SIG-M5 treated with dmso at 0.1 percent for 504 hours (cell line): Measurements from ENCODE around the gene PACS1.
"Not testable (repeated sequence)": the region's sequence is repeated elsewhere in the genome, so short reads cannot be mapped to it uniquely, and the experiment has no call there.

Source experiments
- DNase-seq: peaks from one replicate; lab custom pipeline; 2025; ENCODE audit not compliant: unreplicated experiment; lab: John Stamatoyannopoulos, UW

PACS1 gene

DNA sequence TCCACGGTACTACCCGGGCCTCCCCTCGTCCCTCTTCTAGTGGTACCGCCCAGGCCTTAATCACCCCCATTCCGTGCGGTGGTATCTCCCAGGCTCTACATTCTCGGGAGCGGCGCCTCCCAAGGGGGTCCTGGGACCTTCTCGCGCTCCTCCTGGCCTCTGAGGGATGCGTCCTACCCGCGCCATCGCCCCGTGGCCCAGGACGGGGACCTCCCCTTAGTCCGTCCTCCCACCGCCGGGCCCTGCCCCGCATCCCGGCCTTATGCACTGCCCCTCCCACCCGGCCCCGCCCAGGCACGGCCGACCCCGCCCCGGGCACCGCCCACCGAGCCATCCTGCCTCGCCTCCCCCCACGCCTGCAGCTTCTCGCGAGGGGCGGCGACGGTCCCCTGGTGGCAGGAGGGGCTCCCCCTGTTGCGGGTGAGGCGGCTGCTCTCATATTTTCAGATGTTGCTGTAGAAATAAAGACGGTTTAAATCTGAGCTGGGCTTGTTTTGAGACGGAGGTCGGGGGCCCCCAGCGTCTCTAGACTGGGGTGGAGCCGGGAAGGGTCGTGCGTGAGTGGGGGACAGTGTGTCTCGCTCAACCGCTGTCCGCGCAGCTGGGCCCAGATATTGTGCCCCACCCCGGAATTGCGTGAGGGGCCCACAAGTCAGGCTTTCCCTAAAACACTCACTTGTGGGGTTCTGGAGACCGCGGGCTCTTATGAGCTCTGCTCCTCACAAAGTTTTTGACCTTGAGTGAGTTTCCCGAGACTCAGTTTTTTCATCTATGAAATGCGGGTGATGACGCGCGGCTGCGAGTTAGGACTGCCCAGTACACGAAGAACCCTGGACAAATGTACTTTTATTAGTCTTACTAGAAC is 197.5 kb downstream of the PACS1 start:
- peak; percentile 69 for DNase-seq

DNA sequence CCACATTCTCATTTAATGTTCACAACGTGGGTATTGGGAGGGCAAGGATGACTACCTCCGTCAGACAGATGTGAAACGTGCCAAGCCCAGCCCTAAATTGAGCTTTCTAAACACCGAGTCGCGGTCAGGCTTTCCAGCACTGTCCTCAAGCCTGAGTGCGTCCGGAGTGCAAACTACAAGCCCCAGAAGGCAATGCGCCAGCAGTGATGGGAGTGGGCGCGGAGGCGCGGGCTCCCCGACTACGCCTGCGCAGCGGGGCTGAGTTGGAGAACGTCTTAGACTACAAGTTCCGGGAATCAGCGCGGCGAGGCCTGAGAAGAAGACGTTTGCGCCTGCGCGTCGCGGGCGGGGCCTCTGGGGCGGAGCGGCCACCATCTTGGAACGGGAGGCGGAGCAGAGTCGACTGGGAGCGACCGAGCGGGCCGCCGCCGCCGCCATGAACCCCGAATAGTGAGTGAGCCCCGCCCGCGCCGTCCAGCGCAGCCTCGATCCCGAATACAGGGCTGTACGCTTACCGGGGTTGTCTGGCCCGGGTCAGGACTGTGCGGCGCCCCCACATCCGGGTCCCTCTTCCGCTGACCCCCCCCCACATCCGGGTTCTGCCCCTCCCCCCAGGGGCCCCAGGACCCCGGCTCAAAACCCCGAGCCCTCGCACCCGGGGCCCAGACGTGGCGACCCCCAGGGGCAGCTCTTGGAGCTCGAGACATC is 198.3 kb downstream of the PACS1 start, which contains the start of gene RAB1B:
Gene RAB1B, plus strand, starts transcription at position 396 of the 708 bp plus-strand sequence. Its CDS starts 41 bp downstream, at position 437.
- DNase-seq = peak; percentile 98

DNA sequence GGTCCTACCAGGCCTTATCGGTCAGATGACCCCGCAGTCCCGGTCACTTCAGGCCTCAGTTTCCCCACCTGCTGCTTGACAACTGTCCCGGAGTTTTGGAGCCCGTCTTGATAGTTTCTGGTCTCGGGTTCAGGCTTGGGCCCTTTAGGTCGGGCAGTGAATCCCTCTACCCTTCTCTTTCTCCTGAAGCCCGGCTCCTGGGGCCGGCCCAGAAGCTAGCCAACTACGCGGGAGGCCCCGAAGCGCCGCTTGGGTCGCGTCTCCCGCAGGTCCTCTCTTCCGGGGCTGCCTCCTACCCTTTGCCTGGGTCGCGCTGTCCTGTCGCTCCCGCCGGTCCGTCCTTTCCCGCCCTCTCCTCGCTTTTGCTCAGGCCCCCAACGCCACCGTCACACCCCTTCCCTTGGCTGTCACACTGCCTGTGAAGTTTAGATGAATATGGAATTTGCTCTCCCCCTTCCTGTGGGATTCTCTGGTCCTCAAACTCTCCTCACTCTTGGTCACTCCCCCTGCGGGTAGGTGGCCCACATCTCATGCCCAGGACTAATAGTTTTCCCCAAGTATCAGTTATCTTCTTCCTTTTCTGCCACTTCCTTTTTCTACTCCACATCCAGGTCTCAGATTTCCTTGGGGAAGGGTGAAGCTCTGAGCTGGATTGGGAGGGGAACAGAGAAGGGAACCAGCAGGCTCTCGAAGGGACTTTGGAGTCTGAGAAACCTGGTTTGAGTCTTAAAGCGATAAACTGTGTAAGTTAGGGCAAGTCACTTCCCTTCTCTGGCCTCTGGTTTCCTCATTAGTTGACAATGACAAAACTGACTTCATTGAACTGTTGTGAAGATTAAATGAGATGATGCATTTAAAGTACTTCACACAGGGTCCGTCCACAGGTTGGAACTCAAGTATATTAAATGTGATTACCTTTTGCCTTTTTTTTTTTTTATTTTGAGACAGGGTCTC is 199.2 kb downstream of the PACS1 start:
- peak; percentile 47 for DNase-seq

DNA sequence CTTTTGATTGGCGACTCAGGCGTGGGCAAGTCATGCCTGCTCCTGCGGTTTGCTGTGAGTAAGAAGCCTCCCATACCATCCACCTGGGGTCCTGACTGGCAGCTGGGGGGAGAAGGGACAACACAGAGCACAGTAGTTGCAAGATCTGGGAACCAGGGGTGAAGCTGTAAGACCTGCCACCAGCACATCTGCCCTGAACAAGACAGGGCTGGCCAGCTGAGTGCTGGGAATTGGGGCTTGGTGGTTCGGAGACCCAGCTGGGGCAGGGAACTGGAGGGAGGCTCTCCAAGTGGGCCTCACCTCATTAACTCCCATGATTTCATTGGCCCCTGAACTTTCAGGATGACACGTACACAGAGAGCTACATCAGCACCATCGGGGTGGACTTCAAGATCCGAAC is 201.7 kb downstream of the PACS1 start:
- DNase-seq = no peak

DNA sequence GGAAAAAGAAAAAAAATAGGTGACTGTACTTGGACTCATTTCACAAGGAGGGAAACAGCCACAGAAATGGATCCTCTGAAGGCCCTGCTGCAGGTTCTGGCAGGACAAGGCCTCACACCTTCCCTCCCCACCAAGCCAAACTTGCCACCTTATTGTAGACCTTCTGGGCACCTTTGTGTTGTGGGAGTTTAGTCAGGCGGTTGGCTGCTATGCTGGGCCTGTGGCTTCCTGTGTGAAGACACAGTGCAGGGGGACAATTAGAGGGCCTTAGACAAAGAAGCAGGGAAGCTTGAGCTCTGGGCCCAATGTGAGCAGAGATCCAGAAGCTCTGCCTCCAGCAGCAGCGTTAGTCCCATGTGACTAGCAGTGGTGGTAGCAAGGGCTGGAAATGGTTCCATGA is 202.5 kb downstream of the PACS1 start:
- DNase-seq = no peak

DNA sequence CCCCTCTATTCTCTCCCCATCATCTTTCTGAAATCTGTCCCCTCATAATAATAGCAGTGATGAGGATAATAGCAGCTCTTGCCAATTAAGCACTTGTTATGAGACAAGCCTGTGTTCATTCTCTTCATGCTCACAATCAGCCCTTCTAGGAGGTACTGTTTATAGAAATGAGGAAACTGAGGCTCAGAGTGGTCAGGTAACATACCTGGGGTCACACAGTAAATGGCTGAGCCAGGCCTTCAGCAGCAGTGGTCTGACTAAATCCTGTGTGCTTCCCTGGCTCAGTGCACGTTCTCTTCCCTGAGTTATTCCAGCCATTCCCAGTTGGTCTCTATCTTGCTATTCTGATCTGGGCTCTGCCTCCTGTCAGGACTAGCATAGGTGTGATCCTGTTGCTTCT is 204.1 kb downstream of the PACS1 start:
- DNase-seq = no peak

DNA sequence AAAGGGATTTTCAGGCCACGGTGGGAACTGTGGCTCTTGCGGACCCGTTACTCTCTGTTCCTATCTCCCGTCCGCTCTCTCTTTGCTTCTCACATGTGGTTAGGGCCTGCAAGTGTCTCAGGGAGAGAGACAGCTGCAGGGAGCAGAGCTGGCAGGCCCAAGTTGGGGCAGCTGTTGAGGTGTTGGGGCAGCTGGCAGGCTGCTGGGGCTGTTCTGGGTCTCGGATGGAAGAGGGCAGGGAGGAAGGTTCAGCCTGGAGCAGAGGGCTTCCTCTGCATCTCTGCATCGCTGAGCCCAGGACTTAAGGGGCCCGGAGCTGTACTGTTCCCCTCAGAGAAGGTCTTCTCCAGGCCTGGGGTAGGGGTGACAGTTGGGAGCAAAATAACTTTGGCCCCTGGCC is 205.3 kb downstream of the PACS1 start:
- no peak for DNase-seq

DNA sequence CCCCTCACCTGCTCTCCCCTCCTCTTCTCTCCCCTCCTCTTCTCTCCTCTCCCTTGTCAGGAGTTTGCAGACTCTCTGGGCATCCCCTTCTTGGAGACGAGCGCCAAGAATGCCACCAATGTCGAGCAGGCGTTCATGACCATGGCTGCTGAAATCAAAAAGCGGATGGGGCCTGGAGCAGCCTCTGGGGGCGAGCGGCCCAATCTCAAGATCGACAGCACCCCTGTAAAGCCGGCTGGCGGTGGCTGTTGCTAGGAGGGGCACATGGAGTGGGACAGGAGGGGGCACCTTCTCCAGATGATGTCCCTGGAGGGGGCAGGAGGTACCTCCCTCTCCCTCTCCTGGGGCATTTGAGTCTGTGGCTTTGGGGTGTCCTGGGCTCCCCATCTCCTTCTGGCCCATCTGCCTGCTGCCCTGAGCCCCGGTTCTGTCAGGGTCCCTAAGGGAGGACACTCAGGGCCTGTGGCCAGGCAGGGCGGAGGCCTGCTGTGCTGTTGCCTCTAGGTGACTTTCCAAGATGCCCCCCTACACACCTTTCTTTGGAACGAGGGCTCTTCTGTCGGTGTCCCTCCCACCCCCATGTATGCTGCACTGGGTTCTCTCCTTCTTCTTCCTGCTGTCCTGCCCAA is 206.0 kb downstream of the PACS1 start:
- no peak for DNase-seq

DNA sequence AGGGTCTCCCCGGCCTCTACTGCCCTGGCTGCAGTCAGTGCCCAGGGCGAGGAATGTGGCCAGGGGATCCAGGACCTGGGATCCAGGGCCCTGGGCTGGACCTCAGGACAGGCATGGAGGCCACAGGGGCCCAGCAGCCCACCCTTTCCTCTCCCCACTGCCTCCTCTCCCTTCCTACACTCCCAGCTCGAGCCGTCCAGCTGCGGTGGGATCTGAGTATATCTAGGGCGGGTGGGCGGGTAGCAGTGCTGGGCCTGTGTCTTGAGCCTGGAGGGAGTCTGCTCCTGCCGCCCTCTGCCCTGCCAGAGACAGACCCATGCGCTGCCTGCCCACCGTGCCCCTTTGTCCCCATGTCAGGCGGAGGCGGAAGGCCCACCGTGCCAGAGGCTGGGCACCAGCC is 206.5 kb downstream of the PACS1 start:
- DNase-seq = not testable (repeated sequence)

DNA sequence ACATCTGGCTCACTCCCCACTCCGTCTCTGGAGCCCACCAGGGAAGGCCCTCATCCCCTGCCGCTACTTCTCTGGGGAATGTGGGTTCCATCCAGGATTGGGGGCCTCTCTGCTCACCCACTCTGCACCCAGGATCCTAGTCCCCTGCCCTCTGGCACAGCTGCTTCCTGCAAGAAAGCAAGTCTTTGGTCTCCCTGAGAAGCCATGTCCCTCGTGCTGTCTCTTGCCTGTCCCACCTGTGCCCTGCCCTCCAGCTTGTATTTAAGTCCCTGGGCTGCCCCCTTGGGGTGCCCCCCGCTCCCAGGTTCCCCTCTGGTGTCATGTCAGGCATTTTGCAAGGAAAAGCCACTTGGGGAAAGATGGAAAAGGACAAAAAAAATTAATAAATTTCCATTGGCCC is 207.0 kb downstream of the PACS1 start:
- not testable (repeated sequence) for DNase-seq

DNA sequence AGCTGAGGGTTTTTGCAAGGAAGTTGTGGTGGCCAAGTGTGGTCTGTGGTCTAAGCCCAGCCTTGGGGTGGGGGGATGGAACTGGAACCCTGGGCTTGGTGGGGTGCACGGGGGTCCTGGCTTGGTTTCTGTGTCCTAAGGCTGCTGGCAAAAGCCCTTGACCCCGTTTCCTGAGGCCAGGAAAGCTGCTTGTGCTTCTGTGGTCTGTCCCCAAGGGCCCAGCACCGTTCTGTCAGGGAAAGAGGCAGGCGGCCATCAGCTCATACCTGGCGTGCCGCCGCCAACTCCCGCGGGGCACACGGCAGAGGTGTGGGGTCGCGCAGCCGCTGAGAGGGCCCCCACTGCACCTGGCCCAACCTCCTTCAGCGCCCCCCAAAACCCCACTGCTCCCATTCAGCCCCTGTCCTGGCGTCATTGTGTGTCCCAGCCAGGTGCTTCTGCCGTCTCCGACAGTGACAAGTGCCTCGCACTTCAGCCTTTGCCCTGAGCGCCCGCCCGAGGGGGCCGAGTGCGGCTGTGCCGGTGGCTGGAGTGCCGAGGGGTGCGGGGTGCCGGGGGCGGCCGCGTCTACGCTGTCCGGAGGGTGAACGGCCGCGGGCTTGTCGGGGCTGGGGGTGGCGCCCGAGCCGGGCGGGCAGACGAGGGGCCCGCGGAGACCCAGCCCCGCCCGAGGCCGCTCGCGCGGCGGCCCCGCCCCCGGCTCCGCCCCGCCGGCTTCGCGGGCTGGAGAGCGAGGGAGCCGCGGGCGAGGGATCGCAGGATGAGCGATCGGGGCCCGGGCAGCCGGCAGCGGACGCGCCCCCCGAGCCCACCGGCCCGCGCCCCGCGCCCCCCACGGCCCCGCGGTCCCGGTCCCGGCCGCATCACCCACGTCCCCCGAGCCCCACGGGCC is 207.6 kb downstream of the PACS1 start, which contains the start of gene CNIH2:
Gene CNIH2, plus strand, starts transcription at position 705 of the 892 bp plus-strand sequence. CDS start 282 bp downstream, outside the sequence.
- DNase-seq = no peak

DNA sequence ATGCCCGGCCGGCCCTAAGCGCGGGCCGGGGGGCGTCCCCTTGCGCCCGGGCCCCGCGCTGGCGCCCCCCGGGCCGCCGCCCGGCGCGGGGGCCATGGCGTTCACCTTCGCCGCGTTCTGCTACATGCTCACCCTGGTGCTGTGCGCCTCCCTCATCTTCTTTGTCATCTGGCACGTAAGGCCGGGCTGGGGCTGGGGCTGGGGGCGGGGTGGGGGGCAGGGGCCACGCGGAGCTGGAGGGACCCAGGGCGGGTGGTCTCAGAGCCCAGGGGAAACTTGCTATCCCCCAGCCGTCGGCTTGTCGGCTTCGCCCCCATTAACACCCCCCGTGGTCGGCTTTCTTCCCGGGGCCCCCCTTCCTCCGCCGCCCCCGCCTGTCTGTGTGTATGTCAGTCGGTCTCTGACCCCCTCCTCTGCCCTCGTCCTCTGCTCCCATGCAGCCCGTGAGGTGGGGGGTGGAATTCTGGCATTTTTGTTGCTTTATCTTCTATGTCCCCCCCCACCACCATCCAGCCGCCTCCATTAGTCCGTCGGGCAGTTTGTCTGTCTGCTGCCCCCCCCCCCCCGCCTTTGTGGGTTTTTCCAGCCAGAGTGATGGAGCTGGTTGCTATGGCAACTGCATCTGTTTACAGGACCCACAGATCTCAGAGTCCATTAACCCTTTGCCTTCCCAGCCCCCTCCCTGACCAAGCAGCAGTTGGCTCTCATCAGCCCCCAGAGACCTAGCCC is 208.5 kb downstream of the PACS1 start:
- no peak for DNase-seq

DNA sequence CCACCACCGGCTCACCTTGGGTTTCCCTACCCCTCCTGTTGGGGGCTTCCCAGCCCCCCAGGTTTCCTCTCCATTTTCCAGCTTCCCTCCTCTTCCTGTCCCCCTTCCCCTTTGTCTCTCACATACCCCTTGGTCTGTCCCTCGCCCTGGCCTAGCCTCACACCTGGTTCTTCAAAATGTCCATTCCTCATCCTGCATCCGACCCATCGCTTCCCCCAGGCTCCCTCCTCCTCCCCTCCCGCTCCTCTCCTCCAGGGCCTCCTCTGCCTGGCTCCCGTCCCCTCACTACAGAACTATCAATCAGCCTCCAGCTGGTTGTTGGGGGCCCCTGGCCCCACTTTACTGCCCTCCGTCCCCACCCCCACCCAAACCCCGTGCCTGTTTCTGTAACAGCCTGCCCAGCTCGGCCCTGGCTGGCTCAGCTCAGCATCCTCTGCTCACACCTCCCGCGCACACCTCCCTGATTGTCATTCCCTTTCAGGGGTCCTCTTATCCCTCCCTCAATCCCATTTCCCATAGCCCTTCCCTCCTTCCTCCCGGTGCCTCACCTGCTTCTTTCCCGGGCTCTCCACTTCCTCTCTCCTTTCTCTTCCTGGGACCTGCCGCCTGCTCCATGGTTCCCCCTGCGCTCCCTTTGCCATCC is 209.1 kb downstream of the PACS1 start:
- DNase-seq = no peak

DNA sequence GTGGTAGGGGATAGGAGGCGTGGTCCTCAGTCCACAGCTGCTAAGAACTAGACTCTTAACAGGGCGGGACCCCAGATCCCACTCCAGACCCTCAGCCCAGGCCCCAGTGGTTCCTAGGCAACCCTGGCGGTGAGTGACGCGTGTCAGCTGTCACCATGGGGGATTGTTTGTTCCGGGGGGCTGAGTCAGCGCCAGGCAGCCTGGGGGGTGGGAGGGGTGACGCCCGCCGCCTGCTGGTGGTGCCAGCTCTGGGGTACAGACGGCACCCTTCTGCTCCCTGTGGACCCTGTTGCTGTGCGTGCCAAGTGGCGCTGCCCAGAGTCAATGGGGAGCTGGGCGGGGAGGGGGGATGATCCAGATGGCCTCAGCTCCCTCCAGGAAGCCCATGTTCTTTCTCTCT is 210.4 kb downstream of the PACS1 start:
- DNase-seq = no peak

DNA sequence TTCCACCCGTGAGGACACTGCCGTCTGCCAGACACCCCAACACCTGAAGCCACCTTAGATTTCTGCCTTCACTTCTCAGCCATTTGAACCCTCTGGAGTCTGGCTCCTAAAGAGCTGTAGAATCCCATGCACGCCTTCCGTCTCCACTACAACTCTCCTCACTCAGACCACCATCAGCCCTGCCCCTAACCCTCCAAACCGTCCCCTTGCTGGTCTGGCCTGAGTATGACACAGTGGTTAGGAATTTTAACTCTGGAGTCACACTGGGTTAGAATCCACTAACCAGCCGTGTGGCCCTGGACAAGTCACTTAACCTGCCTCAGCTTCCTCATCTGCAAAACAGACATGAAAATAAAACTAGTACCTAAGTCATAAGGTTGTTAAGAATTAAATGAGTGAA is 210.9 kb downstream of the PACS1 start:
- DNase-seq = no peak

DNA sequence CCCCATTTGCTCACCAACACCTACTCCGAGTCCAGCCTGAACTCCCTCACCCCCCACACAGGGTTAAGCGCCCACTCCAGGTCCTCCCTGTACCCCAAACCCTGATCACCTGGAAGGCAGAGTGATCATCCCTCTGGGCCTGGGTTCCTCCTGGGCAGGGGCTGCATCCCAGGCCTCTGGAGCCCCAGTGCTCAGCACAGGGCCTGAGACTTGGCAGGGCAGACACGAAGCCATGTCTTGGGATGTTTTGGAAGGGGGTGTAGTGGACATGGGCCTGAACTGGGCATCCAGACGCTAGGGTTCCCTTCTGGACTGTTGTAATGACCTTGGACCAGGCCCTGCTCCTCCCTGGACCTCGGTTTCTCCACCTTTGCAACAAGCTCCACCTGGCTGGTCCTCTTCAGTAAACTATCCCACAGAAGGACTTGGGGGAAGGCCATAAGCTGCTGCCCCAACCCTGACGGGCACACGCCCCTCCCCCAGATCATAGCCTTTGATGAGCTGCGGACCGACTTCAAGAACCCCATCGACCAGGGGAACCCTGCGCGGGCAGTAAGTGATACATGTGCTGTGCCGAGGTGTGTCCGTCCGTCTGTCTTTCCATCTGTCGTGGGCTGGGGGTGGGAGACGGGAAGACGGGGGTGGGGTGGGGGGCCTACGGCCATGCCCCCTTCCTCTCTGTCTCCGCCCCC is 211.8 kb downstream of the PACS1 start:
- no peak for DNase-seq
